ENCODE data around the gene TIGD1.

TIGD1 gene

DNA sequence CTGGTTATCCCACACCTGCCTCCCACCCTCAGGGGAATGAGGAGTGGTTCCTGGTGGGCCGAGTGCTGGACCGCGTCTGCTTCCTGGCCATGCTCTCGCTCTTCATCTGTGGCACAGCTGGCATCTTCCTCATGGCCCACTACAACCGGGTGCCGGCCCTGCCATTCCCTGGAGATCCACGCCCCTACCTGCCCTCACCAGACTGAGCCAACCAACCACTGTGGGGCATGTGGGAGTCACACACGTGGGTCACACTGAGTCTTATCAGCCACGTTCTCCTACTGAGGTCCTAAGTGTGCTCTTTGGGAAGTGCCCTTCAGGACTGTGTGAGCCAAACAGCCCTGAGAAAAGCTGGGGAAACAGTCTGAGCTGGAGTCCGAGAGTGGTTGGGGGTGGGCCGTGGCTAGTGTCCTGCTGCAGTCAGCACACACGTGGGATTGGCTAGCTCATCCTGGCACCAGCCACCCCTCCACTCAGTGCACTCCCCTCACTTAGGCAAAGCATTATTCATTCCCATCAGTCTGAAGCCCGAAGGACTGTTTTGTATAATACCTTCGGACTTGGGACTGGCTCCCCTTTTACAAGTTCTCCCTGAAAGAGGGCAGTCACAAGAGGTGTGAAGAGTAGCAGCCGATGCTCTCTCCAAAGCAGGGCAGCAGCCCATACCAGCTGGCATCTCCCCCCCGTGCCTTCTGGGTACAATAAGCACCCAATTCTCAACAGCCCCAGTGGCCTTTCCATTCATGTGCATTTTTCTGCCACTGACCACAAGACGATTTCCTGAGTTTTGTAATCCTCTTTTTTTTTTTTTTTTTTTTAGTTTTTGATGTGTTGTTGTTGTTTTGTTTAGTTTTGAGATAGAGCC, 4.6 kb downstream of the TIGD1 start:
- Histone ChIP-seq H3K4me3 (ENCODE audit: extremely low read depth, insufficient read depth, low read length, poor library complexity, severe bottlenecking) (no peak overlapping the region), H3K9me3 (ENCODE audit: control insufficient read depth, low read length) (no peaks in the 10 kb centered on the region), H3K36me3 (ENCODE audit: control insufficient read depth, insufficient read depth, low read length) (peaks cover 23% of the 10 kb centered on the region), H3K27ac (ENCODE audit: low read depth, low read length, severe bottlenecking) (no peak overlapping the region), H3K4me1 (ENCODE audit: control insufficient read depth, insufficient read depth, low read length, poor library complexity, severe bottlenecking) (no peaks in the 10 kb centered on the region)
- 94% methylated on average over 11 to 14 of the region's 17 CpGs for WGBS, 2 experiments (ENCODE audit: insufficient coverage in 2 of 2)

- H3K27ac ChIP-seq (ENCODE audit: low read depth, low read length, severe bottlenecking): no peak overlapping the region
- WGBS, 2 experiments (ENCODE audit: insufficient coverage in 2 of 2): 87 to 100% methylated on average over 3 to 5 of the region's 6 CpGs
- H3K9me3 ChIP-seq (ENCODE audit: control insufficient read depth, low read length): no peaks in the 10 kb centered on the region
- H3K4me1 ChIP-seq (ENCODE audit: control insufficient read depth, insufficient read depth, low read length, poor library complexity, severe bottlenecking): peaks cover 2% of the 10 kb centered on the region
- H3K36me3 ChIP-seq (ENCODE audit: control insufficient read depth, insufficient read depth, low read length): peaks cover 23% of the 10 kb centered on the region
- no peak overlapping the region for H3K4me3 ChIP-seq (ENCODE audit: extremely low read depth, insufficient read depth, low read length, poor library complexity, severe bottlenecking)
These were observed 5.7 kb downstream of the TIGD1 start for GRCh38 chr2:232544674-232545073.

DNA sequence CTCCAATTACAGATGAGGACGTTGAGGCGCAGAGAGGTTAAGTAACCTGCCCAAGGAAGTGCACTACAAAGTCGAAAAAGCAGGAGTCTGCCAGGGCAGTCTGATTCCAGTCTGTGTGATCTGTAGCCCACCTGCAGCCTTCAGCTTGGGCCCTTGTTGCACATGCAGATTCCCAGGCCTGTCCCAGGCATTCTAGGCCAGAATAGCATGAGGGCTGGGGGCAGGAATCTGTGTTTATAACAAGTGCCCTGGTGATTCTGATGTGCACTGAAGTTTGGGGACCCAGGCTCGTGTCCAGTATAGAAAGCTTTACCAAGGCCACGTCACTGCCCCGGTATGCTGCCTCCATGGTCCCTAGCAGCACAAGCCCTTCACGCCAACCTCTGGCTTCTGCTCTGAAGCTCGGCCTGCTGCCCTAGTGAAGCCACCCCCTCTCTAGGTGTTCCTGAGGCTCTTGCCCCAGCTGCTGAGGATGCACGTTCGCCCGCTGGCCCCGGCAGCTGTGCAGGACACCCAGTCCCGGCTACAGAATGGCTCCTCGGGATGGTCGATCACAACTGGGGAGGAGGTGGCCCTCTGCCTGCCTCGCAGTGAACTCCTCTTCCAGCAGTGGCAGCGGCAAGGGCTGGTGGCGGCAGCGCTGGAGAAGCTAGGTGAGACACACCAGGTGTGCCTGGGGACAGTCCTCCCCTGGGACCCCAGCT, 6.3 kb downstream of the TIGD1 start:
- peaks cover 2% of the 10 kb centered on the region for H3K4me1 ChIP-seq (ENCODE audit: control insufficient read depth, insufficient read depth, low read length, poor library complexity, severe bottlenecking)
- H3K4me3 ChIP-seq (ENCODE audit: extremely low read depth, insufficient read depth, low read length, poor library complexity, severe bottlenecking): no peak overlapping the region
- H3K27ac ChIP-seq (ENCODE audit: low read depth, low read length, severe bottlenecking): no peak overlapping the region
- 91 to 92% methylated on average over 13 to 16 of the region's 19 CpGs for WGBS, 2 experiments (ENCODE audit: insufficient coverage in 2 of 2)
- H3K9me3 ChIP-seq (ENCODE audit: control insufficient read depth, low read length): no peaks in the 10 kb centered on the region
- H3K36me3 ChIP-seq (ENCODE audit: control insufficient read depth, insufficient read depth, low read length): peaks cover 23% of the 10 kb centered on the region

- Histone ChIP-seq H3K4me1 (ENCODE audit: control insufficient read depth, insufficient read depth, low read length, poor library complexity, severe bottlenecking) (peaks cover 2% of the 10 kb centered on the region), H3K36me3 (ENCODE audit: control insufficient read depth, insufficient read depth, low read length) (peaks cover 21% of the 10 kb centered on the region), H3K4me3 (ENCODE audit: extremely low read depth, insufficient read depth, low read length, poor library complexity, severe bottlenecking) (no peak overlapping the region), H3K27ac (ENCODE audit: low read depth, low read length, severe bottlenecking) (no peak overlapping the region), H3K9me3 (ENCODE audit: control insufficient read depth, low read length) (no peaks in the 10 kb centered on the region)
- 97 to 100% methylated on average over 12 to 13 of the region's 14 CpGs for WGBS, 2 experiments (ENCODE audit: insufficient coverage in 2 of 2)
These were observed 6.9 kb downstream of the TIGD1 start for GRCh38 chr2:232543491-232543890.

DNA sequence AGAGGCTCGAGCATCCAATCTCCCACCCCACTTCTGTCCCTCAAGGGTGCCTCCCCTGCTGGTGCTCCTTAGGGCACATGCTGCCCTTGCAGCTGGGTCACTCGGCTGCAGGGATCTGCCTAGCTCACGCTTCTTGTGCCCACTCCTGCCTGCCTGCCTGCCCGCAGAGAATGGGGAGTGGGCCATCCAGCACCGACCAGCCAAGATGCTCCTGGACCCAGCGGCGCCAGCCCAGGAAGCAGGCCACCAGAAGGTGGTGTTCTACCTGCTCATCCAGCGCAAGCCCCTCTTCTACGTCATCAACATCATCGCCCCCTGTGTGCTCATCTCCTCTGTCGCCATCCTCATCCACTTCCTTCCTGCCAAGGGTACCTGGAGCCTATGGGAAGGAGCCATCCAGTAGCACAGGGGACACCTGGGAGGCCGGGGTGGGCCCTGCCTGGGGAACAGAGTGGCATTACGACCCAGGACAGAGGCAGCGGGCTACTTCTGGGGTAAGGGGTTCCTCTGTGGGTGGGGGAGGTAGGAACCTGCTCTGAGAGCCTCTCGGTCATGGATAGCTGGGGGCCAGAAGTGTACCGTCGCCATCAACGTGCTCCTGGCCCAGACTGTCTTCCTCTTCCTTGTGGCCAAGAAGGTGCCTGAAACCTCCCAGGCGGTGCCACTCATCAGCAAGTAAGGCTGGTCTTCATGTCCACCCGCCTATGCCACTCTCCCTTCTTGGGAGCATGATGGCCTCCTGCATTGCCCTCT, 7.5 kb downstream of the TIGD1 start:
- Histone ChIP-seq H3K4me3 (ENCODE audit: extremely low read depth, insufficient read depth, low read length, poor library complexity, severe bottlenecking) (no peak overlapping the region), H3K9me3 (ENCODE audit: control insufficient read depth, low read length) (no peaks in the 10 kb centered on the region), H3K27ac (ENCODE audit: low read depth, low read length, severe bottlenecking) (no peak overlapping the region), H3K4me1 (ENCODE audit: control insufficient read depth, insufficient read depth, low read length, poor library complexity, severe bottlenecking) (peaks cover 2% of the 10 kb centered on the region), H3K36me3 (ENCODE audit: control insufficient read depth, insufficient read depth, low read length) (peaks cover 15% of the 10 kb centered on the region)
- WGBS, 2 experiments (ENCODE audit: insufficient coverage in 2 of 2): 94 to 95% methylated on average over 18 to 20 of the region's 20 CpGs

DNA sequence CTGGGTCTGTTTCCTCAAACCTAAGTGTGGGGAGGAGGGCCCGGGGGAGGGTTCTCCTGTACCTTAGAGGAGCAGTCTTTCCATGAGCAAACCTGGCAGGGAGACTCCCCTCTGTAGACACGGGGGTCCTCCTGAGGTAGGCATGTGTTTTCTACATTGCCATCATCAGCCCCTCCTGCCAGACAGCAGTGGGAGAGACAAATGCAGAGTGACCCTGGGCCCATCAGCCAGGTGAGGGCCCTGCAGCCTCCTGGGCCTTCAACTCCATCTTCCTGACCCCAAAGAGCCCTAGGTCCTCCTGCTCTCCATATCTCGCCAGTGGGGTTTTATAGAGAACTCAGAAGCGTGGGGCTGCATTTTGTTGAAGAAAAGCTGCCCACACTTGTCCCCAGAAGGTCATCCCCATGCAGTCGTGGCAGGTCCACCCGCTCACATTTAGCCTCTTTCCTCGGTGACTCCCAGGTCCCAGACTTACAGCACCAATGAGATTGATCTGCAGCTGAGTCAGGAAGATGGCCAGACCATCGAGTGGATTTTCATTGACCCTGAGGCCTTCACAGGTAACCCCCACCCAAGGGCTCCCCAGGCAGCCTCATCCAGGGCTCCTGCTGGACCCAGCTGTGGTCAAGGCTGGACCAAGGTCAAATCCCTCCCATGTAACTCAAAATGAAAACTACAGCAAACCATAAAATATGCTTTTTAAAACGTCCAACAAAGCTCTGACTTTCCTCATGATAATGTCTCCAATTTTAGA, 8.2 kb downstream of the TIGD1 start:
- WGBS, 2 experiments (ENCODE audit: insufficient coverage in 2 of 2): 81 to 87% methylated on average over 7 to 9 of the region's 9 CpGs
- Histone ChIP-seq H3K27ac (ENCODE audit: low read depth, low read length, severe bottlenecking) (no peak overlapping the region), H3K4me1 (ENCODE audit: control insufficient read depth, insufficient read depth, low read length, poor library complexity, severe bottlenecking) (peaks cover 2% of the 10 kb centered on the region), H3K36me3 (ENCODE audit: control insufficient read depth, insufficient read depth, low read length) (peaks cover 9% of the 10 kb centered on the region), H3K4me3 (ENCODE audit: extremely low read depth, insufficient read depth, low read length, poor library complexity, severe bottlenecking) (no peak overlapping the region), H3K9me3 (ENCODE audit: control insufficient read depth, low read length) (no peaks in the 10 kb centered on the region)

- Histone ChIP-seq H3K27ac (ENCODE audit: low read depth, low read length, severe bottlenecking) (no peak overlapping the region), H3K36me3 (ENCODE audit: control insufficient read depth, insufficient read depth, low read length) (peaks cover 1% of the 10 kb centered on the region)
- WGBS, 2 experiments (ENCODE audit: insufficient coverage in 2 of 2): 93% methylated on average over 14 to 18 of the region's 19 CpGs
These were observed 9.0 kb downstream of the TIGD1 start for GRCh38 chr2:232541195-232541960.

GRCh38 chr2:232540441-232541041, 9.8 kb downstream of the TIGD1 start:
- Histone ChIP-seq H3K4me1 (ENCODE audit: control insufficient read depth, insufficient read depth, low read length, poor library complexity, severe bottlenecking) (peaks cover 2% of the 10 kb centered on the region), H3K4me3 (ENCODE audit: extremely low read depth, insufficient read depth, low read length, poor library complexity, severe bottlenecking) (no peak overlapping the region), H3K27ac (ENCODE audit: low read depth, low read length, severe bottlenecking) (no peak overlapping the region), H3K9me3 (ENCODE audit: control insufficient read depth, low read length) (peaks cover 5% of the 10 kb centered on the region), H3K36me3 (ENCODE audit: control insufficient read depth, insufficient read depth, low read length) (no peaks in the 10 kb centered on the region)
- 93 to 96% methylated on average over 15 to 17 of the region's 17 CpGs for WGBS, 2 experiments (ENCODE audit: insufficient coverage in 2 of 2)

More at GRCh38 chr2:232541195-232541960, 9.0 kb downstream of the TIGD1 start:
- Histone ChIP-seq H3K4me1 (ENCODE audit: control insufficient read depth, insufficient read depth, low read length, poor library complexity, severe bottlenecking) (peaks cover 2% of the 10 kb centered on the region), H3K4me3 (ENCODE audit: extremely low read depth, insufficient read depth, low read length, poor library complexity, severe bottlenecking) (no peak overlapping the region), H3K9me3 (ENCODE audit: control insufficient read depth, low read length) (no peaks in the 10 kb centered on the region)

DNA sequence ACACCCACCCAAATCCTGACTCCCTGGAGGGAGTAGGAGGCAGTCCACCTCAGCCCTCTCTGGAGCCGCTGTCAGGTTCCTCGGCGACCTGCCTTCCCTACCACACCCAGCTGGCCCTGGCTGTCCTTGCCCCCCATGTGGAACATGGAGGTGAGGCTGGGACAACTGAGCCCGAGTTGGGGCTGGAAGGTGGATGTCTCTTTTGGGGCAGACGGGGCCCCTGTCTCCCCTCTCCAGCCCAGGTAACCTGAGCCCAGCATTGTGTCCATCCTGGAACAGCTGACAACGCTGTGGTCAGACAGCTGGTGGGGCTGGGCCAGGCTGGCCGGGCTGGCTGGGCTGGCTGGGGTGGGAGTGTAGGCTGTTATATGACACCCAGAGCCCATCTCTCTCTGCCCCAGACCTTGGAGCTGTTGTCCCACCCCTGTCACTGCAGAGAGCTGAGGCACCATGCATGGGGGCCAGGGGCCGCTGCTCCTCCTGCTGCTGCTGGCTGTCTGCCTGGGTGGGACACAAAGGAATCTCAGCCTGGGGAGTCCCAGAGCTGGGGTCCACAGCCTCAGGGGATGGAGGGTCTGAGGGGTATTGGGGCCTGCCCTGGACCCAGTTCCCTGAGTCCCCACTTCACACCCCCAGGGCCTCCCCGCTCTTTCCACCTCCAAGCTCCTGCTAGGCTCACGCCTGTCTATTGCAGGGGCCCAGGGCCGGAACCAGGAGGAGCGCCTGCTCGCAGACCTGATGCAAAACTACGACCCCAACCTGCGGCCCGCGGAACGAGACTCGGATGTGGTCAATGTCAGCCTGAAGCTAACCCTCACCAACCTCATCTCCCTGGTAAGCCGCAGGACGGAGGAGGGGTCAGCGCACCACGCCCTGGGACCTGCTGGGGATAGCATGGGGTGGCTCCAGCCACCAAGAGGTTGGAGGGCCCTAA, 10.8 kb downstream of the TIGD1 start, which contains the start of gene CHRNG:
Gene CHRNG (plus strand): TSS at position 395 of the 934 bp plus-strand sequence. CDS start 56 bp downstream, at position 451.
- Histone ChIP-seq H3K27ac (ENCODE audit: low read depth, low read length, severe bottlenecking) (no peak within 1 kb of the TSS), H3K4me3 (ENCODE audit: extremely low read depth, insufficient read depth, low read length, poor library complexity, severe bottlenecking) (no peak within 1 kb of the TSS), H3K4me1 (ENCODE audit: control insufficient read depth, insufficient read depth, low read length, poor library complexity, severe bottlenecking) (peaks cover 2% of the 10 kb centered on the region), H3K36me3 (ENCODE audit: control insufficient read depth, insufficient read depth, low read length) (no peaks in the 10 kb centered on the region), H3K9me3 (ENCODE audit: control insufficient read depth, low read length) (peaks cover 5% of the 10 kb centered on the region)
- WGBS, 2 experiments (ENCODE audit: insufficient coverage in 2 of 2): 86% methylated on average over 14 to 17 of the region's 23 CpGs
